PC-3 (cell line): ENCODE results near the gene GPBAR1. TPM values are rescaled to one million over a fixed set of nuclear protein-coding genes. Genes with fewer than 3 reads are reported as not detected.

Source experiments
- ATAC-seq: fragments of 200-7000 bp; cut with Tn5 transposase; 2 replicates; pipeline ENCODE4 v1.9.1; 2020; ENCODE audit warnings: mild to moderate bottlenecking, moderate library complexity
- BruUV-seq: library from RNA; stranded (reverse); fragments of 400-500 nt; replicated peaks from 2 replicates; lab custom pipeline; 2021; lab: Mats Ljungman, UMichigan
- CTCF ChIA-PET: fragments of 300-600 bp; sonication (Branson Sonifier 250); formaldehyde crosslinking; loops from one replicate; lab custom pipeline; 2022; ENCODE audit warnings: antibody characterized with exemption; lab: Charles Lee
- POLR2A ChIA-PET: fragments of 300-600 bp; sonication (Branson Sonifier 250); formaldehyde crosslinking; loops from one replicate; lab custom pipeline; 2022; ENCODE audit warnings: antibody characterized with exemption; ENCODE audit not compliant: unreplicated experiment; lab: Charles Lee
- DNase-seq: peaks from one replicate; pipeline ENCODE4 v3.0.0-alpha.2; 2015
- H2AFZ ChIP-seq: fragments of 300-600 bp; sonication (generic); 2 replicates; pipeline ENCODE4 v1.6.0; 2016; ENCODE audit warnings: antibody characterized with exemption, low read length
- H3F3A ChIP-seq: fragments of 300-600 bp; sonication (generic); one replicate; pipeline ENCODE4 v1.6.0; 2017; ENCODE audit warnings: antibody characterized with exemption, low read length, control low read depth, mild to moderate bottlenecking; ENCODE audit not compliant: unreplicated experiment
- H3K27ac ChIP-seq: fragments of 300-600 bp; sonication (generic); 2 replicates; pipeline ENCODE4 v1.5.1; 2016; ENCODE audit warnings: mild to moderate bottlenecking, low read length
- H3K27me3 ChIP-seq: fragments of 300-600 bp; sonication (generic); 2 replicates; pipeline ENCODE4 v1.6.1; 2016; ENCODE audit warnings: low read length, mixed read lengths
- H3K36me3 ChIP-seq: fragments of 300-600 bp; sonication (generic); 2 replicates; pipeline ENCODE4 v1.6.1; 2016; ENCODE audit warnings: low read depth, mixed run types, low read length, mixed read lengths
- H3K4me1 ChIP-seq: fragments of 300-600 bp; sonication (generic); 2 replicates; pipeline ENCODE4 v1.5.1; 2016; ENCODE audit warnings: low read length; ENCODE audit not compliant: insufficient read depth
- H3K4me2 ChIP-seq: fragments of 300-600 bp; sonication (generic); 2 replicates; pipeline ENCODE4 v1.6.0; 2016; ENCODE audit warnings: low read length
- H3K4me3 ChIP-seq: fragments of 300-600 bp; sonication (generic); 2 replicates; pipeline ENCODE4 v1.5.1; 2016; ENCODE audit warnings: mild to moderate bottlenecking, low read length, mixed read lengths
- H3K79me2 ChIP-seq: fragments of 300-600 bp; sonication (generic); 2 replicates; pipeline ENCODE4 v1.6.1; 2017; ENCODE audit warnings: low read length, mixed read lengths
- H3K9ac ChIP-seq: fragments of 300-600 bp; sonication (generic); 2 replicates; pipeline ENCODE4 v1.6.0; 2016; ENCODE audit warnings: mild to moderate bottlenecking, low read length
- H3K9me2 ChIP-seq: fragments of 300-600 bp; sonication (generic); replicated peaks from 2 replicates; pipeline ENCODE4 v1.6.1; 2016; ENCODE audit warnings: mixed run types, low read length, mixed read lengths
- H3K9me3 ChIP-seq: fragments of 300-600 bp; sonication (generic); 2 replicates; pipeline ENCODE4 v1.6.1; 2016; ENCODE audit warnings: low read length, mixed read lengths
- H4K20me1 ChIP-seq: fragments of 300-600 bp; sonication (generic); 2 replicates; pipeline ENCODE4 v1.6.1; 2016; ENCODE audit warnings: low read length, mixed read lengths
- CTCF ChIP-seq: fragments of 300-600 bp; sonication (generic); conservative IDR thresholded peaks from 2 replicates; pipeline ENCODE4 v1.5.1; 2017; ENCODE audit warnings: antibody characterized with exemption, low read depth, mild to moderate bottlenecking, low read length
- EZH2 ChIP-seq: fragments of 300-600 bp; sonication (generic); IDR thresholded peaks from one replicate; pipeline ENCODE4 v1.6.1; 2017; ENCODE audit warnings: antibody characterized with exemption, mild to moderate bottlenecking, low read length; ENCODE audit not compliant: unreplicated experiment
- EZH2phosphoT487 ChIP-seq: fragments of 300-600 bp; sonication (generic); IDR thresholded peaks from 2 replicates; pipeline ENCODE4 v1.6.1; 2018; ENCODE audit warnings: mild to moderate bottlenecking, antibody characterized with exemption, low read length, borderline replicate concordance
- intact Hi-C: fragments of 100-400 bp; cut with micrococcal nuclease; formaldehyde crosslinking; loops from 2 replicates; pipeline ENCODE4 v1.9.0; 2023
- total RNA-seq: library from RNA; depleted of rRNA; stranded (reverse); fragments of >200 nt; gene quantifications from 2 replicates; pipeline ENCODE4 v1.2.3, GENCODE V29; 2014

GPBAR1 gene
- total RNA-seq, 1 experiment from 2014 or later, result 0.18 TPM

- Histone ChIP-seq H3K4me3 (no peak overlapping the region), H3K4me2 (no peak overlapping the region), H3K9ac (no peak overlapping the region), H3K9me3 (no peaks in the 10 kb centered on the region), H3K27ac (no peak overlapping the region), H3K27me3 (no peaks in the 10 kb centered on the region), H2AFZ (no peak overlapping the region), H4K20me1 (no peaks in the 10 kb centered on the region), H3K79me2 (peaks cover 19% of the 10 kb centered on the region), H3K4me1 (no peaks in the 10 kb centered on the region), H3K9me2 (no peaks in the 10 kb centered on the region), H3K36me3 (peaks cover 10% of the 10 kb centered on the region), H3F3A (no peaks in the 10 kb centered on the region)
- intact Hi-C loops, result no loop called here
- no TSS peak for BruUV-seq
- ChIA-PET POLR2A (no interaction called here), CTCF (no interaction called here)
- ATAC-seq (no peak), DNase-seq (no peak)
- TF ChIP-seq EZH2phosphoT487, result no peak
- TF ChIP-seq EZH2, result no peak
- TF ChIP-seq CTCF, result no peak
Measured at GRCh38 chr2:218265626-218266025, 4.8 kb downstream of the GPBAR1 start.

- ChIA-PET CTCF (no interaction called here), POLR2A (no interaction called here)
- Histone ChIP-seq H3K36me3 (peaks cover 10% of the 10 kb centered on the region), H2AFZ (no peak overlapping the region), H3K9me3 (no peaks in the 10 kb centered on the region), H3K4me1 (peaks cover 3% of the 10 kb centered on the region), H3F3A (no peaks in the 10 kb centered on the region), H3K9ac (no peak overlapping the region), H3K9me2 (no peaks in the 10 kb centered on the region), H3K4me3 (no peak overlapping the region), H3K79me2 (peaks cover 27% of the 10 kb centered on the region), H4K20me1 (no peaks in the 10 kb centered on the region), H3K27ac (no peak overlapping the region), H3K4me2 (no peak overlapping the region), H3K27me3 (no peaks in the 10 kb centered on the region)
- ATAC-seq, result no peak
- BruUV-seq, result no TSS peak
- intact Hi-C loops, result no loop called here
- TF ChIP-seq EZH2phosphoT487 (no peak), EZH2 (no peak), CTCF (no peak)
- no peak for DNase-seq
Measured at GRCh38 chr2:218266316-218266979, 5.6 kb downstream of the GPBAR1 start.

- DNase-seq, result no peak
- ChIA-PET POLR2A (no interaction called here), CTCF (no interaction called here)
- no peak overlapping the region for H2AFZ ChIP-seq
- TF ChIP-seq EZH2 (no peak), CTCF (no peak), EZH2phosphoT487 (no peak)
- H3K79me2 ChIP-seq, result peaks cover 34% of the 10 kb centered on the region
- H4K20me1 ChIP-seq, result no peaks in the 10 kb centered on the region
- no TSS peak for BruUV-seq
- H3F3A ChIP-seq, result no peaks in the 10 kb centered on the region
- H3K4me2 ChIP-seq, result no peak overlapping the region
- no peak overlapping the region for H3K27ac ChIP-seq
- intact Hi-C loops, result no loop called here
- no peak for ATAC-seq
- peaks cover 10% of the 10 kb centered on the region for H3K36me3 ChIP-seq
- no peaks in the 10 kb centered on the region for H3K9me3 ChIP-seq
- no peaks in the 10 kb centered on the region for H3K9me2 ChIP-seq
- no peak overlapping the region for H3K4me3 ChIP-seq
- no peaks in the 10 kb centered on the region for H3K27me3 ChIP-seq
- no peak overlapping the region for H3K9ac ChIP-seq
- H3K4me1 ChIP-seq, result peaks cover 11% of the 10 kb centered on the region
Measured at GRCh38 chr2:218267259-218267658, 6.4 kb downstream of the GPBAR1 start.
